K562 (cell line): ENCODE results near the gene CALD1. TPM values are rescaled to one million over a fixed set of nuclear protein-coding genes. Genes with fewer than 3 reads are reported as not detected.

ENCODE experiments used
- ATAC-seq: fragments of 200-7000 bp; cut with Tn5 transposase; 3 replicates; pipeline ENCODE4 v1.9.1; 2020; ENCODE audit warnings: moderate library complexity
- BruUV-seq: library from RNA; stranded (reverse); fragments of 400-500 nt; replicated peaks from 2 replicates; lab custom pipeline; 2021; lab: Mats Ljungman, UMichigan
- CTCF ChIA-PET: fragments of 300-600 bp; formaldehyde crosslinking; extraction: SDS; loops from one replicate; lab custom pipeline; 2021; ENCODE audit warnings: low intra/inter-chr PET ratio; lab: Yijun Ruan, JAX
- POLR2A ChIA-PET: fragments of 300-600, 350-650 bp; sonication (Branson Sonifier 250); formaldehyde crosslinking; extraction: SDS; loops from one replicate; lab custom pipeline; 2021; ENCODE audit warnings: antibody characterized with exemption, inconsistent platforms; lab: Yijun Ruan, JAX
- DNase-seq, 4 experiments: peaks; one replicate each; pipeline versions ENCODE4 v3.0.0 to v3.0.0-alpha.2; 2011 to 2018; ENCODE audit warnings: low spot score in 3 of 4, mixed read lengths in 3 of 4; ENCODE audit errors: extremely low read depth in 1 of 4
- FAIRE-seq: peaks from 2 replicates; lab custom pipeline; 2011; peaks lifted over from hg19 to GRCh38; lab: Jason Lieb, UNC
- H2AFZ ChIP-seq: 2 replicates; pipeline ENCODE4 v1.6.0; 2011; ENCODE audit warnings: low read depth, low read length, control low read depth, inconsistent platforms
- H3K27ac ChIP-seq: fragments of 200-600 bp; 3 replicates; pipeline ENCODE4 v1.8.0; 2011; ENCODE audit warnings: low read depth, mild to moderate bottlenecking, control low read depth, inconsistent platforms, low read length, moderate library complexity, mixed read lengths; ENCODE audit errors: extremely low read depth
- H3K27me3 ChIP-seq, 2 experiments: fragments of 300-600 bp in 1 of 2; 2 replicates in 1 of 2; 3 replicates in 1 of 2; pipeline versions ENCODE4 v1.6.0 to v1.8.0; 2011; ENCODE audit warnings: inconsistent platforms in 2 of 2, low read length in 2 of 2, mild to moderate bottlenecking in 1 of 2, mixed read lengths in 1 of 2, moderate library complexity in 1 of 2; ENCODE audit not compliant: control insufficient read depth in 2 of 2, insufficient read depth in 2 of 2
- H3K36me3 ChIP-seq: fragments of 300-600 bp; 3 replicates; pipeline ENCODE4 v1.8.0; 2011; ENCODE audit warnings: mild to moderate bottlenecking, low read length, inconsistent platforms; ENCODE audit not compliant: control insufficient read depth, insufficient read depth
- H3K4me1 ChIP-seq, 2 experiments: fragments of 200-600 bp in 1 of 2; replicated peaks in 1 of 2; 2 replicates in 1 of 2; 3 replicates in 1 of 2; pipeline versions ENCODE4 v1.5.1 to v1.8.0; 2011; ENCODE audit warnings: inconsistent platforms in 2 of 2, low read length in 2 of 2, mild to moderate bottlenecking in 1 of 2, mixed read lengths in 1 of 2, moderate library complexity in 1 of 2; ENCODE audit not compliant: control insufficient read depth in 2 of 2, insufficient read depth in 2 of 2
- H3K4me2 ChIP-seq: 2 replicates; pipeline ENCODE4 v1.6.1; 2011; ENCODE audit warnings: low read length, control low read depth, inconsistent platforms, mixed read lengths; ENCODE audit not compliant: insufficient read depth
- H3K4me3 ChIP-seq: fragments of 200-600 bp; sonication (generic), shearing (Covaris generic); 2 replicates; pipeline ENCODE4 v1.5.1; 2016; ENCODE audit warnings: control low read depth, inconsistent platforms
- H3K79me2 ChIP-seq: fragments of 200-600 bp; 3 replicates; pipeline ENCODE4 v1.8.0; 2011; ENCODE audit warnings: low read length, inconsistent platforms; ENCODE audit not compliant: control insufficient read depth, insufficient read depth
- H3K9ac ChIP-seq, 2 experiments: 2 replicates each; pipeline versions ENCODE4 v1.6.0 to v1.6.1; 2011; ENCODE audit warnings: low read depth in 2 of 2, low read length in 2 of 2, control low read depth in 1 of 2, inconsistent platforms in 1 of 2, mild to moderate bottlenecking in 1 of 2, mixed read lengths in 1 of 2; ENCODE audit not compliant: insufficient read depth in 1 of 2
- H3K9me1 ChIP-seq: one replicate; pipeline ENCODE4 v1.6.0; 2011; ENCODE audit warnings: inconsistent platforms, mild to moderate bottlenecking, low read length, moderate library complexity; ENCODE audit not compliant: control insufficient read depth, insufficient read depth
- H3K9me3 ChIP-seq: replicated peaks from 2 replicates; pipeline ENCODE4 v1.5.1; 2011; ENCODE audit warnings: low read depth, low read length, inconsistent platforms; ENCODE audit not compliant: control insufficient read depth, insufficient read depth
- H4K20me1 ChIP-seq: replicated peaks from 2 replicates; pipeline ENCODE4 v1.6.1; 2011; ENCODE audit warnings: low read length, inconsistent platforms, mixed read lengths; ENCODE audit not compliant: control insufficient read depth, insufficient read depth
- ARID1B ChIP-seq: fragments of 450-650 bp; IDR thresholded peaks from 2 replicates; pipeline ENCODE4 v1.6.1; 2016; ENCODE audit warnings: antibody characterized with exemption, mild to moderate bottlenecking, inconsistent platforms
- CBFA2T2 ChIP-seq: fragments of 450-650 bp; conservative IDR thresholded peaks from 2 replicates; pipeline ENCODE4 v1.6.1; 2017; ENCODE audit warnings: mild to moderate bottlenecking
- CBFA2T3 ChIP-seq: fragments of 450-650 bp; IDR thresholded peaks from 2 replicates; pipeline ENCODE4 v1.6.1; 2017
- EP300 ChIP-seq: IDR thresholded peaks from 2 replicates; pipeline ENCODE4 v1.6.1; 2012; ENCODE audit warnings: low read length, improper control_type of control experiment
- KDM1A ChIP-seq, 2 experiments: fragments of 450-650 bp; IDR thresholded peaks; 2 replicates each; pipeline ENCODE4 v1.6.1; 2016; ENCODE audit warnings: mild to moderate bottlenecking in 2 of 2
- NFIC ChIP-seq: fragments of 450-650 bp; IDR thresholded peaks from 2 replicates; pipeline ENCODE4 v1.6.1; 2017; ENCODE audit warnings: mild to moderate bottlenecking, inconsistent platforms
- SMARCA4 ChIP-seq: fragments of 450-650 bp; IDR thresholded peaks from 2 replicates; pipeline ENCODE4 v1.6.1; 2016
- STAT5B ChIP-seq: fragments of 250-450 bp; sonication (Bioruptor Pico); IDR thresholded peaks from 2 replicates; pipeline ENCODE4 v1.8.0; 2021; ENCODE audit warnings: mild to moderate bottlenecking, inconsistent platforms
- TAL1 ChIP-seq: fragments of 450-650 bp; IDR thresholded peaks from 2 replicates; pipeline ENCODE4 v1.6.1; 2016; ENCODE audit warnings: mild to moderate bottlenecking
- TCF3 ChIP-seq: sonication (generic); formaldehyde crosslinking; IDR thresholded peaks from 2 replicates; pipeline ENCODE4 v1.4.0; 2020; ENCODE audit warnings: mild to moderate bottlenecking, missing genetic modification reagents
- TEAD4 ChIP-seq, 2 experiments: sonication (generic) in 1 of 2; formaldehyde crosslinking in 1 of 2; IDR thresholded peaks; 2 replicates each; pipeline versions ENCODE4 v1.6.1 to v1.8.0; 2012 to 2022; ENCODE audit warnings: borderline replicate concordance in 1 of 2, inconsistent platforms in 1 of 2, low read length in 1 of 2, mild to moderate bottlenecking in 1 of 2, missing genetic modification reagents in 1 of 2
- ZNF174 ChIP-seq: fragments of 250-450 bp; sonication (Bioruptor Pico); IDR thresholded peaks from 2 replicates; pipeline ENCODE4 v1.4.0; 2020; ENCODE audit warnings: mild to moderate bottlenecking
- WGBS: fragments of 100-300 bp; shearing (Covaris generic); methylation state at CpG from one replicate; pipeline ENCODE4 v1.1.6; 2016; ENCODE audit warnings: low coverage, mixed read lengths; ENCODE audit not compliant: insufficient coverage; ENCODE audit errors: missing lambda C conversion rate; 5-methylcytosine and 5-hydroxymethylcytosine counted together
- in situ Hi-C: fragments of 300-500 bp; cut with MboI; formaldehyde crosslinking; loops from 4 replicates; pipeline ENCODE4 v1.15.0; 2018; ENCODE audit warnings: inconsistent platforms, mixed read lengths
- intact Hi-C: fragments of 100-400 bp; cut with micrococcal nuclease; formaldehyde crosslinking; loops from 2 replicates; pipeline ENCODE4 v1.14.2; 2022
- polyA plus RNA-seq, 8 experiments: library from polyadenylated mRNA; depleted of rRNA in 4 of 8; stranded (reverse) in 5 of 8; unstranded in 3 of 8; fragments of >200 nt; fragmentation: Nextera tagmentation in 2 of 8; fragmentation: Illumina TruSeq in 1 of 8; extraction: Ambion mirVana in 2 of 8; extraction: Trizol in 1 of 8; gene quantifications; 2 replicates each; pipeline versions ENCODE4 v1.2.1 to v1.2.3, GENCODE V29; 2011 to 2014; ENCODE audit warnings: inconsistent platforms in 1 of 8, missing spikeins in 1 of 8
- total RNA-seq, 7 experiments: library from RNA; depleted of rRNA in 6 of 7; stranded (reverse); fragments of >200 nt in 6 of 7; fragmentation: Illumina TruSeq in 2 of 7; extraction: Trizol in 2 of 7; gene quantifications; 2 replicates each; pipeline versions ENCODE4 v1.2.1 to v1.2.3, GENCODE V29; 2011 to 2021; ENCODE audit warnings: low replicate concordance in 1 of 7
- TF ChIP-seq, protein P1 (sequence below): fragments of 250-450 bp; sonication (Bioruptor Pico); IDR thresholded peaks from 2 replicates; pipeline ENCODE4 v1.5.0; 2021; ENCODE audit warnings: mild to moderate bottlenecking, borderline replicate concordance
- TF ChIP-seq, protein P2 (sequence below): sonication (generic); formaldehyde crosslinking; IDR thresholded peaks from 2 replicates; pipeline ENCODE4 v1.8.0; 2022; ENCODE audit warnings: mild to moderate bottlenecking, missing genetic modification reagents

CALD1 gene
- total and polyA plus RNA-seq, 9 of the 15 experiments (the other 6 are each of a cell fraction or from before 2014, with no cell fraction given) = 0.40 TPM; not detected in 8

GRCh38 chr7:134742688-134743350 lies 36.6 kb upstream of the CALD1 start:
- no peak overlapping the region for H3K27ac ChIP-seq
- peak overlapping the region; percentile 6; the same call in 1 of the 2 replicates for H2AFZ ChIP-seq
- ChIA-PET CTCF (no interaction called here), POLR2A (interaction anchor here (0.6 to 1.0 kb wide), 2 partner anchors 16 to 274 kb away, joined by 3 read pairs; no protein-coding TSS in a partner anchor)
- no peak overlapping the region for H3K4me3 ChIP-seq
- ATAC-seq (peak; percentile 95), FAIRE-seq (peak; percentile 65), DNase-seq (peak; percentile 43 to 77 (median 62))
- peaks cover 6 to 9% of the 10 kb centered on the region in 2 experiments; a peak in 3 of 5 replicates for H3K4me1 ChIP-seq
- TF ChIP-seq, protein P1, sequence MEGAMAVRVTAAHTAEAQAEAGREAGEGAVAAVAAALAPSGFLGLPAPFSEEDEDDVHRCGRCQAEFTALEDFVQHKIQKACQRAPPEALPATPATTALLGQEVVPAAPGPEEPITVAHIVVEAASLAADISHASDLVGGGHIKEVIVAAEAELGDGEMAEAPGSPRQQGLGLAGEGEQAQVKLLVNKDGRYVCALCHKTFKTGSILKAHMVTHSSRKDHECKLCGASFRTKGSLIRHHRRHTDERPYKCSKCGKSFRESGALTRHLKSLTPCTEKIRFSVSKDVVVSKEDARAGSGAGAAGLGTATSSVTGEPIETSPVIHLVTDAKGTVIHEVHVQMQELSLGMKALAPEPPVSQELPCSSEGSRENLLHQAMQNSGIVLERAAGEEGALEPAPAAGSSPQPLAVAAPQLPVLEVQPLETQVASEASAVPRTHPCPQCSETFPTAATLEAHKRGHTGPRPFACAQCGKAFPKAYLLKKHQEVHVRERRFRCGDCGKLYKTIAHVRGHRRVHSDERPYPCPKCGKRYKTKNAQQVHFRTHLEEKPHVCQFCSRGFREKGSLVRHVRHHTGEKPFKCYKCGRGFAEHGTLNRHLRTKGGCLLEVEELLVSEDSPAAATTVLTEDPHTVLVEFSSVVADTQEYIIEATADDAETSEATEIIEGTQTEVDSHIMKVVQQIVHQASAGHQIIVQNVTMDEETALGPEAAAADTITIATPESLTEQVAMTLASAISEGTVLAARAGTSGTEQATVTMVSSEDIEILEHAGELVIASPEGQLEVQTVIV (CRISPR knock-in tag) = no peak
- TF ChIP-seq EP300 (peak; percentile 35; the same call in 1 of the 2 replicates), NFIC (0 out of 2 replicates have a peak, but pooled peaks have one; percentile 7), SMARCA4 (0 out of 2 replicates have a peak, but pooled peaks have one; percentile 21), KDM1A (IDR thresholded peaks at IDR 0.05) (0 out of 4 replicates have a peak, but pooled peaks of 1 of the 2 experiments have one; percentile 21), CBFA2T2 (peak; percentile 45; the same call in 1 of the 2 replicates), CBFA2T3 (peak; percentile 79), ARID1B (peak; percentile 72), ZNF174 (CRISPR knock-in tag) (no peak), STAT5B (CRISPR knock-in tag) (no peak), TCF3 (peak; percentile 65), TEAD4 (IDR thresholded peaks at IDR 0.05; ENCODE audit: low read length) (peak; percentile 64), TEAD4 (CRISPR knock-in tag; IDR thresholded peaks at IDR 0.05; ENCODE audit: borderline replicate concordance) (no peak), TAL1 (peak; percentile 66)
- TF ChIP-seq, protein P2, sequence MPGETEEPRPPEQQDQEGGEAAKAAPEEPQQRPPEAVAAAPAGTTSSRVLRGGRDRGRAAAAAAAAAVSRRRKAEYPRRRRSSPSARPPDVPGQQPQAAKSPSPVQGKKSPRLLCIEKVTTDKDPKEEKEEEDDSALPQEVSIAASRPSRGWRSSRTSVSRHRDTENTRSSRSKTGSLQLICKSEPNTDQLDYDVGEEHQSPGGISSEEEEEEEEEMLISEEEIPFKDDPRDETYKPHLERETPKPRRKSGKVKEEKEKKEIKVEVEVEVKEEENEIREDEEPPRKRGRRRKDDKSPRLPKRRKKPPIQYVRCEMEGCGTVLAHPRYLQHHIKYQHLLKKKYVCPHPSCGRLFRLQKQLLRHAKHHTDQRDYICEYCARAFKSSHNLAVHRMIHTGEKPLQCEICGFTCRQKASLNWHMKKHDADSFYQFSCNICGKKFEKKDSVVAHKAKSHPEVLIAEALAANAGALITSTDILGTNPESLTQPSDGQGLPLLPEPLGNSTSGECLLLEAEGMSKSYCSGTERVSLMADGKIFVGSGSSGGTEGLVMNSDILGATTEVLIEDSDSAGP (CRISPR knock-in tag) = peak; percentile 58; the same call in 1 of the 2 replicates
- H3K4me2 ChIP-seq = peak overlapping the region; percentile 60; the same call in 1 of the 2 replicates
- H4K20me1 ChIP-seq = no peaks in the 10 kb centered on the region
- no peak overlapping the region for H3K9ac ChIP-seq
- BruUV-seq = no TSS peak
- in situ Hi-C loops = no loop called here
- H3K36me3 ChIP-seq = no peaks in the 10 kb centered on the region
- intact Hi-C loops = no loop called here
- no peaks in the 10 kb centered on the region for H3K9me3 ChIP-seq
- peaks cover 0 to 5% of the 10 kb centered on the region in 2 experiments; a peak in 2 of 5 replicates for H3K27me3 ChIP-seq
- no peaks in the 10 kb centered on the region for H3K79me2 ChIP-seq
- WGBS = 23% methylated on average over 2 of the region's 2 CpGs
- H3K9me1 ChIP-seq = no peaks in the 10 kb centered on the region
